Osteoblast (primary cell): ENCODE results near the gene TIPRL. TPM values are rescaled to one million over a fixed set of nuclear protein-coding genes. Genes with fewer than 3 reads are reported as not detected.

Source experiments
- DNase-seq: peaks from one replicate; pipeline ENCODE4 v3.0.0; 2011; ENCODE audit warnings: low spot score, mixed read lengths; ENCODE audit not compliant: insufficient read length; ENCODE audit errors: missing footprints
- H2AFZ ChIP-seq: 2 replicates; pipeline ENCODE4 v1.6.0; 2011; ENCODE audit warnings: mild to moderate bottlenecking, low read length
- H3K27ac ChIP-seq: 2 replicates; pipeline ENCODE4 v1.5.1; 2011; ENCODE audit warnings: mild to moderate bottlenecking, low read depth, low read length, moderate library complexity
- H3K27me3 ChIP-seq: 2 replicates; pipeline ENCODE4 v1.6.0; 2012; ENCODE audit warnings: mild to moderate bottlenecking, control low read depth, inconsistent platforms, low read length, moderate library complexity; ENCODE audit not compliant: insufficient read depth
- H3K36me3 ChIP-seq: 2 replicates; pipeline ENCODE4 v1.5.1; 2011; ENCODE audit warnings: mild to moderate bottlenecking, low read length, control low read depth, moderate library complexity; ENCODE audit not compliant: insufficient read depth
- H3K4me1 ChIP-seq: 2 replicates; pipeline ENCODE4 v1.5.1; 2011; ENCODE audit warnings: mild to moderate bottlenecking, low read length, control low read depth, moderate library complexity; ENCODE audit not compliant: insufficient read depth
- H3K4me2 ChIP-seq: 2 replicates; pipeline ENCODE4 v1.6.0; 2011; ENCODE audit warnings: mild to moderate bottlenecking, low read length; ENCODE audit not compliant: insufficient read depth
- H3K4me3 ChIP-seq: fragments of 200-600 bp; sonication (generic); 3 replicates; pipeline ENCODE4 v1.5.1; 2012; ENCODE audit warnings: mild to moderate bottlenecking, low read length, inconsistent platforms; ENCODE audit not compliant: insufficient read depth
- H3K79me2 ChIP-seq: 2 replicates; pipeline ENCODE4 v1.6.0; 2012; ENCODE audit warnings: mild to moderate bottlenecking, low read length, control low read depth, inconsistent platforms; ENCODE audit not compliant: insufficient read depth
- H3K9me3 ChIP-seq: 2 replicates; pipeline ENCODE4 v1.5.1; 2011; ENCODE audit warnings: low read depth, low read length, control low read depth
- H4K20me1 ChIP-seq: 2 replicates; pipeline ENCODE4 v1.6.0; 2012; ENCODE audit warnings: mild to moderate bottlenecking, low read length, control low read depth; ENCODE audit not compliant: insufficient read depth
- CTCF ChIP-seq: IDR thresholded peaks from 2 replicates; pipeline ENCODE4 v1.5.1; 2011; ENCODE audit warnings: mild to moderate bottlenecking, low read depth, low read length, moderate library complexity; ENCODE audit errors: extremely low read depth
- total RNA-seq: library from RNA; depleted of rRNA; stranded (reverse); fragments of >200 nt; gene quantifications from 2 replicates; pipeline ENCODE4 v1.2.3, GENCODE V29; 2012

TIPRL gene
- total RNA-seq, 1 donor: 30.8 TPM

DNA sequence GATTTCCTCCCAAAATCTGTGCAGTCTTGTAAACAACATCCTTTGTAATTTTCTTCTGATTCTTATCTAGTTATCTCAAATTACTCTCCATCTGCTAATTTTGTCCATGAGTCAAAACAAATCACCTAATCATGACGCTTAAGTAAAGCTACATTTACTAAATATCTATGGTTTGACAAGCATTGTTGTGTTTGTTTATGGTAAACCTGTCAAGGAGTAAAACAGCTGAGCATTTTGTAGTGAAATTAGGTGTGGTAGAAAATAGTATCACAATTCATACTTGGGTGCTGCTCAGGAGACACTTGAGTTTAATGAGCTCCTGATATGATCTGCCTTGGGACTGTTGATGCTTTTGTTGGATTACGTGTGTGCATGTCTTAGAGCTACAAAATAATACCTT is 11.6 kb downstream of the TIPRL start:
- H3K9me3 ChIP-seq: no peaks in the 10 kb centered on the region
- H2AFZ ChIP-seq: no peak overlapping the region
- no peak for DNase-seq
- H3K27ac ChIP-seq: no peak overlapping the region
- H3K4me1 ChIP-seq: no peaks in the 10 kb centered on the region
- H3K4me2 ChIP-seq: no peak overlapping the region
- peaks cover 13% of the 10 kb centered on the region for H3K36me3 ChIP-seq
- no peaks in the 10 kb centered on the region for H3K27me3 ChIP-seq
- no peaks in the 10 kb centered on the region for H4K20me1 ChIP-seq
- no peak overlapping the region for H3K4me3 ChIP-seq
- H3K79me2 ChIP-seq: peaks cover 23% of the 10 kb centered on the region
- no peak for TF ChIP-seq CTCF

- no peaks in the 10 kb centered on the region for H4K20me1 ChIP-seq
- TF ChIP-seq CTCF: no peak
- H3K27ac ChIP-seq: no peak overlapping the region
- no peak overlapping the region for H3K4me2 ChIP-seq
- peaks cover 26% of the 10 kb centered on the region for H3K36me3 ChIP-seq
- no peaks in the 10 kb centered on the region for H3K4me1 ChIP-seq
- peak; percentile 66 for DNase-seq
- peaks cover under 1% of the 10 kb centered on the region for H3K79me2 ChIP-seq
- H3K4me3 ChIP-seq: no peak overlapping the region
- H2AFZ ChIP-seq: no peak overlapping the region
- no peaks in the 10 kb centered on the region for H3K27me3 ChIP-seq
- no peaks in the 10 kb centered on the region for H3K9me3 ChIP-seq
Observed at GRCh38 chr1:168195199-168196135, 16.7 kb downstream of the TIPRL start.

DNA sequence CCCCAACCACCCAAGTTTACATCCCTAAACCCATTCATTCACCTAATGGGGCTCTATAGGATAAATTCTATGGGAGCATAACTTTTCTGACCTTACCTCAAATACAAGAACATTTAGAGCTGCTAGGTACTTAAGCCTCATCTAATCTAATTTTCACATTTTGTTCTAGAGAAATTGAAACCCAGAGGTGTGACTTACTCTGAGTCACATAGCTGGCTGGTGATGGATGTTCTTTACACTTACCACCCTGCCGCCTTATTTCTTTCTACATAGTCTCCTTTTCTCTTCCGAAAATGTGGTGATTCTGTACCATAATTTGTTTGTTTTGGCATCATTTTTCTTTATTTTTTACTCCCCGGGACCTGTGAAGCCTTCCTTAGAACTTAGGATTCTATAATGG is 20.3 kb downstream of the TIPRL start:
- no peaks in the 10 kb centered on the region for H3K9me3 ChIP-seq
- H3K4me2 ChIP-seq: no peak overlapping the region
- H3K27me3 ChIP-seq: no peaks in the 10 kb centered on the region
- H3K79me2 ChIP-seq: no peaks in the 10 kb centered on the region
- H3K36me3 ChIP-seq: peaks cover 27% of the 10 kb centered on the region
- H4K20me1 ChIP-seq: no peaks in the 10 kb centered on the region
- H3K4me3 ChIP-seq: no peak overlapping the region
- H3K4me1 ChIP-seq: peaks cover 16% of the 10 kb centered on the region
- no peak for TF ChIP-seq CTCF
- H2AFZ ChIP-seq: no peak overlapping the region
- DNase-seq: peak; percentile 49
- no peak overlapping the region for H3K27ac ChIP-seq

DNA sequence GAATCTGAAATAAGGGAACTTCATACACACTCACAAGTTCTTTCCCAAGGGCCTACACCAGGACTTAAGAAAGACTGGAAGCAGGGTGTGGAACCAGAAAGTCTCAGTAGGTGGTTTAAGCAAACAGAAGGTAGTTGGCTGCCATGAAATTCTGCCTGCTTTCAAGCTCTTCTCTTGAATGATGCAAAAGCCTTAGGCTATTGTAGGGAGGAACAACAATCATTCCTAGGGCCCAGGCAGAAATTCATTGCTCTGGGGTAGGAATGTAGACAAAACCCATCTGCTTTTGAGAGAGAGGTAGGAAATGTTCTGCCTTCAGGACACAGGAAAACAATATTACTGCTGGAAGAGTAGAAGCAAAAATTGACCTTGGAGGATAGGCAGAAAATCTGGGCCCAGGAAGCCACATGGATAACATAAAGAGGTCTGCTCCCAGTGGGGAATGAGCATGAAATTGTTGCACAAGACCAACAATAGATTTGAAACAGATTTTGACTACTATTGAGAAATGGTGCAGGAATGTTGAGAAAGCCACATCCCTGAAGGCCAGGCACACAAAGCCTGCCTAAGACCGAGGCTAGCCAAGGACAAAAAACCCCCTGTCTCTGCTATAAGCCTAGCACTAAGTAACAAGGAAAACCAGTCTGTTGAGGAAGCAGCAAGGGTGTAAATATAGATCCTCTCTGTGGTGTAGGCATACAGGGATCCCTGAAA is 24.3 kb downstream of the TIPRL start:
- no peaks in the 10 kb centered on the region for H4K20me1 ChIP-seq
- peak; percentile 92 for DNase-seq
- TF ChIP-seq CTCF: no peak
- H2AFZ ChIP-seq: peak overlapping the region; percentile 28
- H3K4me1 ChIP-seq: peaks cover 16% of the 10 kb centered on the region
- peak overlapping the region; percentile 14 for H3K27ac ChIP-seq
- no peak overlapping the region for H3K4me3 ChIP-seq
- H3K4me2 ChIP-seq: peak overlapping the region; percentile 14
- H3K79me2 ChIP-seq: no peaks in the 10 kb centered on the region
- H3K9me3 ChIP-seq: no peaks in the 10 kb centered on the region
- H3K27me3 ChIP-seq: no peaks in the 10 kb centered on the region
- peaks cover 11% of the 10 kb centered on the region for H3K36me3 ChIP-seq
